Middle frontal gyrus (tissue), 1 donor: Measurements from ENCODE around the gene NOP9.

Experiments used
- DNase-seq: peaks from one replicate; pipeline ENCODE4 v3.0.0-alpha.2; 2015; ENCODE audit warnings: low spot score; ENCODE audit errors: extremely low spot score

Gene NOP9, protein sequence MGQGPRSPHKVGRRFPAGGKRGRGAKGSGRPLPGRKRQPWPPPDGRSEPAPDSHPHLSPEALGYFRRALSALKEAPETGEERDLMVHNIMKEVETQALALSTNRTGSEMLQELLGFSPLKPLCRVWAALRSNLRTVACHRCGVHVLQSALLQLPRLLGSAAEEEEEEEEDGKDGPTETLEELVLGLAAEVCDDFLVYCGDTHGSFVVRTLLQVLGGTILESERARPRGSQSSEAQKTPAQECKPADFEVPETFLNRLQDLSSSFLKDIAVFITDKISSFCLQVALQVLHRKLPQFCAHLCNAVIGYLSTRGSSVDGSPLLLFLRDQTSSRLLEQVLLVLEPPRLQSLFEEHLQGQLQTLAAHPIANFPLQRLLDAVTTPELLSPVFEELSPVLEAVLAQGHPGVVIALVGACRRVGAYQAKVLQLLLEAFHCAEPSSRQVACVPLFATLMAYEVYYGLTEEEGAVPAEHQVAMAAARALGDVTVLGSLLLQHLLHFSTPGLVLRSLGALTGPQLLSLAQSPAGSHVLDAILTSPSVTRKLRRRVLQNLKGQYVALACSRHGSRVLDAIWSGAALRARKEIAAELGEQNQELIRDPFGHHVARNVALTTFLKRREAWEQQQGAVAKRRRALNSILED

DNA sequence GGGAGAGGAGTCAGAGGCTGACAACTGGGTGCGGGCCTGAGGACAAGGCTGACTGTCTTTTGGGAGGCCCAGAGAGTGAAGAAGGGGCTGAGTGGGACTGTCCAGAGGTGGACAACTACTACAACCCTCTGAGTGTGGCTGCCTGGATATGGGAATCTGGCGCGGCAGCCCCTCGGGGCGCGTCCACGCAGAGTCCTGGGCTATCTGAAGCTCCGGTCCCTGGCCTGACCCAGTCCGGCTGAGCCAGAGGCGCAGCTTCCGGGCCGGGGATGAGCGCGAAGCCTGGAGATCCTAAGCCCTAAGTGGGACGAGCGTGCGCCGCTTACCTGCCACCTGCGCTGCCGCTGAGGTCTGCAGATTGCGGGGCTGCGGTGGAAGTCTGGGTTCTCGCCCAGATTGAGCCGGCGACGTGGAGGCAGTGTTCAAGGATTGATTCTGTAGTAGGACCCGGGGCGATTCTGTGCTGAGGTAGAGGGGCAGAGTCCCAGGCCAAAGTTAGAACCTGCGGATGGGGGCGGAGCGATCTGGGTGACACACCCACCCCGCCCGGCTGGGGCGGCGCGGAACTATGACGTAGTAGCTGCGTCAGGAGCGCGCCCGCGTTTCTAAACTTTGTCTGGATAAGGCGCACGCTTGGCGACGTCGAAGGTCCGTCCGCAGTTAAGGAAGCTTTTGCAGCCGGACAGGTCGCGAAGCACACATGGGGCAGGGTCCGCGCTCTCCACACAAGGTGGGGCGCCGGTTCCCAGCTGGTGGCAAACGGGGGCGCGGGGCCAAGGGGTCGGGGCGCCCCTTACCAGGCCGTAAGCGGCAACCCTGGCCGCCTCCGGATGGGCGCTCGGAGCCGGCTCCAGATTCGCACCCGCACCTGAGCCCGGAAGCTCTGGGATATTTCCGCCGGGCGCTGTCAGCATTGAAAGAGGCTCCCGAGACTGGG lies at the start of gene NOP9, which contains the start of gene DHRS1:
Gene NOP9, plus strand, starts transcription at position 596 of the 937 bp plus-strand sequence. Its CDS starts 105 bp downstream, at position 701.
Gene DHRS1, minus strand, starts transcription at position 526 of the 937 bp plus-strand sequence. CDS start 674 bp downstream, outside the sequence.
- peak; percentile 84 for DNase-seq

DNA sequence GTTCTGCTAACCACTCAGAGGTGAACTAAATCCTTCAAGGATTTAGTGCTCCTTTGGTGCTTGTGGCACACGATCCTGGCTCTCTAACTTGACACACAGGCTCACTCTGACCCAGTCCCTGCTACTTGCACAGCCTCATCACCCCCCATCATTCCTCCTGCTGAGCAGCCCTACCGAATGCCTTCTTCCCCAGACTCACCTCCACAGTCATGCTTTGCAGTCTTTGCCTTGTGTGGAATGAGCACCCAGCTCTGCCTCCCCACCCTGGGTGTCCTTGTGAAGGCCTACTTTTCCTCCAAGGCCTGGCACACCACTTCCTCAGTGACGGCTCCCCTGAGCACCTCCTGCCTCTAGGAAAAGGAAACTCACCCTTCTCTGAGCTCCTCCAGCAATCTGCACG lies 49.3 kb upstream of the NOP9 start:
- no peak for DNase-seq

- no peak for DNase-seq
Measured at GRCh38 chr14:24251880-24252288, 47.8 kb upstream of the NOP9 start.

DNA sequence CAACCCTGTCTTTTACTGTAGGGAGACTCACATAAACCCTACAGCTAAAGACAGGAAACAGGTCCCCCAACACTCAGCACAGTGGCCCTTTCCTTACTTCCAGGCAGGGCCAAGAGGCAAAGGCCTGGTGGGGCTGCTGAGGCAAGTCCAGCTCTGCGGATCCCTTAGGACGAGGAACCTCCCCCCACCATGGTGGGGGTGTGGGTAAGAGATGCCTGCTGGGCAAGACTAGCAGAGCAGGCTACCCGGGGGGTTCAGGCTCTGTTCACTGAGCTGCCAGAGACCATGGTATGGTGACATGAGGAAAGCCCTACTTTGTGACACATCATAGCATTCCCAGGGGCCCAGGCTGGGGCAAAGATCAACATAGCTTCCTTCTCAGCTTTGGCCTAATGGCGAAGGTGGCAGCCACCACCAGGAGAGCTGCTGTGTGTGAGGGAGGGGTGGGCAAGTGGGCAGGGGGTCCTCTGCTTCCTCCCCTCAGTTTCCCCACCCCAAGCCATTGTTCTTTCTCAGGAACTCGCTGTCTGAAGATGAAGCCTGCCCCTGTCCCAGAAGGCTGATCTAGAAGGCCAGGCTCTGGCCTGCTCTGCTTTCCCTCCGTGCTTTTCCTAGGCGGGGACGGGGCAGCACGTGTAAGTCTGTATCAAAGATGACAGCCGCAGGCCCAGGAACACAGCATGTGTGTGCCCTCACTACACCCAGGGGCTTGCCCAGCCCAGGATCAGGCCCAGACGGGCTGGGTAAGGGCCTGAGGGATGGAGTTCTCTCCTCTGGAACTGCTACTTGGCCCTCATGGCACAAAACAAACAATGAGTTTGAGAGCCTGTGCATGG lies 47.1 kb upstream of the NOP9 start:
- no peak for DNase-seq

GRCh38 chr14:24253936-24254335 lies 45.7 kb upstream of the NOP9 start:
- DNase-seq, result no peak

- DNase-seq, result no peak
Measured at GRCh38 chr14:24254630-24255392, 44.8 kb upstream of the NOP9 start.

DNA sequence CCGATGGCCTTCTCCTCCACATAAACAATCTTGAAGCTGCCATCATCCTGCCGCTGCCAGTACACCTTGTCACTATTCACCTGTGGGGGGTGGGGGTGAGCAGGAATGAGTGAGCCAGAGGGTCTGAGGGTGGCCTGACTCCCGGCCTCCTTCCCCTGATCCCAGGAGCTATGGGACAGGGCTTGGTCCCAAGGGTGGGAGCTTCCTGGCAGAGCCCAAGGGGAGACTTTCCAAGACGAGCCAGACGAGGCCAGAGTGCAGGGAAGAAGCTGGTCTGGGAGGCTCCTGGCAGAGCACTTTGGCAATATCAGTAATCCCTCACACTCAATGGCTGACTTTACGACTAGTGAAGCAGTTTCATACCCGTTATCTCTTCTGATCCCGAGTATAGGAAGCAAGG lies 44.2 kb upstream of the NOP9 start:
- no peak for DNase-seq

DNA sequence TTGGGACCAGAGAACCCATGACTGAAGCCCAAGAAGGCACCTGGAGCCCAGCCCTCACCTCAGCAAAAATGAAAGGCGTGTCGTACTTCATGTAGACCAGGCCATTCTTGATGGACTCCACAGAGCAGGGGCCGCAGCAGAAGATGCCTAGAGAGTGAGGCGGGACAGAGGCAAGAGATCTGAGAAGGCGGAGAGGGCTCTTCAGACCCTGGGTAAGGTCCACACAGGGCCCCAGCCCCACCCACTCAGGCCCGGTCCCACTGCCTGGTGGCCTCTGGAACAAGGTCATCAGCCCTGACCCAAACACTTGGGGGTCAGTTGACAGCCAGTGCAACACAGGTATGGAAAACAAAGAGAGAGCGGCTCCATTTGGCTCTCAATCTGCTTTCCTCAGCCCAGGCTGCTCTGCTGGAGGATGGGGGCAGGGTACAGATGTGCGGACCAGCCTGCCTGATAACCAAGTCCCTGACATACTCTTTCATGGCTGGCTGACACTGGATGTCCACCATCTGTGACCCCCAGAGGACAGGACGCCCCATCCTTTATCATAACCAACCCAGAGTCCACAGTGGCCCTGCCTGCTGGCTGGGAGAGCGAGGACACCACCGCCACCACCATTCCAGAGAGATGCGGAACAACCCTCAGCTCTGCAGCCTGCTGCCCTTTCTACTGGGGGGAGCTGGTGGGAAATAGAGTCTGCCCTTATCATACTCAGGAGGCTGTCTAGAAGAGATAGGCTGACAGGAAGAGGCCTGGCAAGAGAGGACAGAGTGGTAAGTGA lies 43.5 kb upstream of the NOP9 start:
- DNase-seq, result no peak

DNA sequence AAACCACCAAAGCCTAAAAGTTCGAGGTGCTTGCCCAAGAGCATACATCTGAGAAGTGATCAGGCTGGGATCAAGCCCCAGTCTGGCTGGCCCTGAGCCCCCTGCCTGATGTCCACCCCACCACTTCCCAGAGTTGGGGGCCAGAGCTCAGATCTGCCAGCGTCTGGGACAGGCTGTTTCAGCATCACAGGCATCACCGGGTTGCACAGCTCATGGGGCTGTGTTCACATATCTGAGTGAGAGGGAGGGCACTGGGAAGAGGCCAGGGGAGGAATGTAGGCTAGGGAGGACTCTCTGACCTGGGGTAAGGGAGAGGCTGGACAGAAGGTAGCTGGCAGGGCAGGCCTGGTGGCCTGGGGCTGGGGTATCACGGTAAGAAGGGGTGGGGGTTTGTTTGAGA lies 42.7 kb upstream of the NOP9 start:
- DNase-seq, result no peak

- DNase-seq, result no peak
Measured at GRCh38 chr14:24258119-24258518, 41.5 kb upstream of the NOP9 start.

- DNase-seq, result no peak
Measured at GRCh38 chr14:24258548-24259265, 40.9 kb upstream of the NOP9 start.

DNA sequence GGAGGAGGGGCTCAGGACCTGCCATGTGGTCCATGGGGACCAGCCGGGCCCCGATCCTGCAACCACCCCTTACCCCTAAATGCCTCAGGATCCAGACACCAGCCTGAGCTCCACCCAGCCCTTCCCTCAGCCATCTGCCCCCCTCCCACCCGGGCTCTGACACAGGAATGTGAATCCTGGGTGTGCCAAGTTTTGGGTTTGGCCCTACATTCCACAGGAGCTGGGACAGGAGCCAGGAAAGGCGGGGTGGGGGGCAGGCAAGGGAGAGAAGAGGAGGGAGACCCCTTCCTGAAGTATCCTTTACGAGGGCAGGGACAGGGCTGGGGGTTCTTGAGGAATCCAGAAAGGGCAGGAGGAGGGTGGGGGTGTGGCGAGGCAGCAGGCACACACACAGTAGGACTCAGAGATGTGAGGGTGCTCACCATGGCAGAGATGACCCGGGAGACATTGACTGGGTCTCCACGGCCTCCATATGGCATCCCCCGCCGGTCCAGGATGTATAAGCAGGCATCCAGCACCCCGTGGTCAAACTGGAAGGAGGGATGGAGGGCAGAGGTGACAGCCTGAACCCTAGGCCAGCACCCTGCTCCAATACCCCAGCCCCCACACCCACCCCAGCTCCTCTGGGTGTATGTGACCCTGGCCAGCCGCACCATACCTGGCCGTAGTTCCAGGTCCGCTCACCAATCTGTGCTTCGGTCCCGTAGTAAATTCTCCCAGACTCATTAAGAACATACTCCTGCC lies 40.2 kb upstream of the NOP9 start:
- no peak for DNase-seq

- DNase-seq, result no peak
Measured at GRCh38 chr14:24260026-24260779, 39.4 kb upstream of the NOP9 start.

DNA sequence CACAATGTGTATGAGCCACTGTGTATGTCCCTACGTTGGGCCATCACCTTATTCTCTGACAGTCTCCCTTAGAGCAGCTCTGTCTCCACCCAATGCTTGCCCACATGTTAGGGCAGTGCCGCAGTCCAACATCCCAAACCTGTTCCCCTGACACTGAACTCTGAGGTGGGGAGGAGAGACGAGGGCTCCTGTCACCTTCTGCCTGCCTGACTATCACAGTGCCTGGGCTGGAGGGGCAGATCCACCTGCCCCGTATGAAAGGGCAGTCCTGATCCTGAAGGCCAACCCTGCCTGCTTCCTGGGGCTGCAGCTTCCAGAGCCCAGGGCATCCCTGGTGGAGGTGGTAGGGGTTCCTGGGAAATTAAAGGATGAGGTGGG lies 38.9 kb upstream of the NOP9 start:
- no peak for DNase-seq

GRCh38 chr14:24261256-24261968 lies 38.2 kb upstream of the NOP9 start:
- no peak for DNase-seq

GRCh38 chr14:24261969-24262327 lies 37.7 kb upstream of the NOP9 start:
- no peak for DNase-seq
